ENCODE measurements around the gene DNAJC13.

GRCh38 chr3:132464066-132464465 lies 46.8 kb downstream of the DNAJC13 start:
- TF ChIP-seq CTCF (IDR thresholded peaks at IDR 0.05; ENCODE audit: insufficient read depth, low read length): no peak
- no peak for TF ChIP-seq POLR2AphosphoS5 (IDR thresholded peaks at IDR 0.05; ENCODE audit: low read depth)
- no peak for TF ChIP-seq SPI1 (IDR thresholded peaks at IDR 0.05; ENCODE audit: borderline replicate concordance, low read depth)
- TF ChIP-seq REST (IDR thresholded peaks at IDR 0.05; ENCODE audit: insufficient replicate concordance, low read depth): no peak

All from HL-60 (cell line).